Keratinocyte (primary cell): ENCODE measurements around the gene EVC. TPM values are rescaled to one million over a fixed set of nuclear protein-coding genes. Genes with fewer than 3 reads are reported as not detected.

Experiments used
- DNase-seq: peaks from one replicate; pipeline ENCODE4 v3.0.0-alpha.2; 2011; ENCODE audit warnings: low read depth, missing footprints, low spot score
- FAIRE-seq: peaks from 2 replicates; lab custom pipeline; 2011; peaks lifted over from hg19 to GRCh38; lab: Jason Lieb, UNC
- H2AFZ ChIP-seq: 2 replicates; pipeline ENCODE4 v1.6.0; 2012; ENCODE audit warnings: low read length, control low read depth, inconsistent platforms; ENCODE audit not compliant: control insufficient read depth
- H3K27ac ChIP-seq: 2 replicates; pipeline ENCODE4 v1.5.1; 2011; ENCODE audit warnings: low read length; ENCODE audit not compliant: control insufficient read depth, insufficient read depth
- H3K27me3 ChIP-seq: 3 replicates; pipeline ENCODE4 v1.6.0; 2011; ENCODE audit warnings: low read length; ENCODE audit not compliant: control insufficient read depth, insufficient read depth; ENCODE audit errors: extremely low read depth
- H3K36me3 ChIP-seq, 2 experiments: 2 replicates in 1 of 2; 3 replicates in 1 of 2; pipeline ENCODE4 v1.5.1; 2011; ENCODE audit warnings: low read length in 2 of 2, mild to moderate bottlenecking in 1 of 2; ENCODE audit not compliant: control insufficient read depth in 2 of 2, insufficient read depth in 2 of 2; ENCODE audit errors: extremely low read depth in 1 of 2
- H3K4me1 ChIP-seq: 3 replicates; pipeline ENCODE4 v1.5.1; 2011; ENCODE audit warnings: low read length; ENCODE audit not compliant: control insufficient read depth, insufficient read depth; ENCODE audit errors: extremely low read depth
- H3K4me2 ChIP-seq: 3 replicates; pipeline ENCODE4 v1.6.0; 2011; ENCODE audit warnings: low read depth, low read length; ENCODE audit not compliant: control insufficient read depth, insufficient read depth; ENCODE audit errors: extremely low read depth
- H3K4me3 ChIP-seq, 3 experiments: fragments of 200-600 bp in 1 of 3; sonication (generic) in 1 of 3; 2 replicates in 2 of 3; 3 replicates in 1 of 3; pipeline ENCODE4 v1.5.1; 2011 to 2016; ENCODE audit warnings: low read length in 3 of 3, mild to moderate bottlenecking in 3 of 3, control low read depth in 2 of 3, inconsistent platforms in 1 of 3, low read depth in 1 of 3, mixed read lengths in 1 of 3, mixed run types in 1 of 3, moderate library complexity in 1 of 3; ENCODE audit not compliant: control insufficient read depth in 2 of 3, insufficient read depth in 2 of 3; ENCODE audit errors: extremely low read depth in 1 of 3
- H3K79me2 ChIP-seq: 2 replicates; pipeline ENCODE4 v1.6.0; 2012; ENCODE audit warnings: low read length; ENCODE audit not compliant: control insufficient read depth, insufficient read depth
- H3K9ac ChIP-seq: 3 replicates; pipeline ENCODE4 v1.6.0; 2011; ENCODE audit warnings: low read length; ENCODE audit not compliant: control insufficient read depth, insufficient read depth; ENCODE audit errors: extremely low read depth
- H3K9me1 ChIP-seq: 3 replicates; pipeline ENCODE4 v1.6.0; 2011; ENCODE audit warnings: low read length; ENCODE audit not compliant: control insufficient read depth, insufficient read depth; ENCODE audit errors: extremely low read depth
- H3K9me3 ChIP-seq: 2 replicates; pipeline ENCODE4 v1.5.1; 2012; ENCODE audit warnings: low read depth, low read length; ENCODE audit not compliant: control insufficient read depth
- H4K20me1 ChIP-seq: 3 replicates; pipeline ENCODE4 v1.6.0; 2011; ENCODE audit warnings: low read length; ENCODE audit not compliant: control insufficient read depth, insufficient read depth; ENCODE audit errors: extremely low read depth
- CTCF ChIP-seq, 3 experiments: IDR thresholded peaks in 1 of 3; conservative IDR thresholded peaks in 1 of 3; optimal IDR thresholded peaks in 1 of 3; 2 replicates in 2 of 3; 3 replicates in 1 of 3; pipeline versions ENCODE3 to v1.5.1; 2011; ENCODE audit warnings: low read length in 3 of 3, mild to moderate bottlenecking in 3 of 3, moderate library complexity in 2 of 3, control low read depth in 1 of 3, inconsistent platforms in 1 of 3; ENCODE audit not compliant: insufficient read depth in 2 of 3; ENCODE audit errors: extremely low read depth in 1 of 3
- EZH2 ChIP-seq: IDR thresholded peaks from one replicate; pipeline ENCODE4 v1.6.1; 2012; ENCODE audit warnings: inconsistent platforms, mild to moderate bottlenecking, low read length, moderate library complexity
- dilution Hi-C: fragments of 300-500 bp; cut with MboI; formaldehyde crosslinking; loops from one replicate; pipeline ENCODE4 v1.7.0; 2020; ENCODE audit warnings: low sequenced_read_pairs; ENCODE audit not compliant: extremely low pct_ligation_motif_present
- polyA plus RNA-seq, 5 experiments: library from polyadenylated mRNA; depleted of rRNA in 3 of 5; stranded (reverse) in 3 of 5; stranded (forward) in 1 of 5; unstranded in 1 of 5; fragments of >200 nt; gene quantifications; 1 replicate in 1 of 5; 2 replicates in 3 of 5; 3 replicates in 1 of 5; pipeline versions ENCODE4 v1.2.1 to v1.2.3, GENCODE V29; 2011 to 2012; ENCODE audit warnings: missing spikeins in 2 of 5, low read depth in 1 of 5, low replicate concordance in 1 of 5

Gene EVC
- polyA plus RNA-seq, 1 donor (not counting 4 experiments of a cell fraction or from before 2014, with no cell fraction given), result 7.3 TPM

GRCh38 chr4:5755679-5756078, 44.7 kb downstream of the EVC start:
- no peak for TF ChIP-seq CTCF (optimal IDR thresholded peaks at IDR 0.05 in 1 of 3, IDR thresholded peaks at IDR 0.05 in 1 of 3, conservative IDR thresholded peaks at IDR 0.05 in 1 of 3; ENCODE audit: extremely low read depth in 1 of 3, insufficient read depth in 2 of 3, low read length in 3 of 3)
- TF ChIP-seq EZH2, result no peak
- FAIRE-seq (no peak), DNase-seq (no peak)
- Histone ChIP-seq H3K79me2 (peaks cover 3% of the 10 kb centered on the region), H3K36me3 (peaks cover 32 to 64% of the 10 kb centered on the region in 2 experiments), H4K20me1 (no peaks in the 10 kb centered on the region), H3K9me3 (peaks cover 6% of the 10 kb centered on the region), H2AFZ (no peak overlapping the region), H3K4me2 (no peak overlapping the region), H3K27me3 (no peaks in the 10 kb centered on the region), H3K4me3 (no peak overlapping the region), H3K27ac (no peak overlapping the region), H3K9me1 (no peaks in the 10 kb centered on the region), H3K9ac (no peak overlapping the region), H3K4me1 (peaks cover 46% of the 10 kb centered on the region)
- dilution Hi-C loops, result no loop called here

GRCh38 chr4:5756271-5756670, 45.3 kb downstream of the EVC start:
- Histone ChIP-seq H3K27me3 (no peaks in the 10 kb centered on the region), H3K36me3 (peaks cover 32 to 58% of the 10 kb centered on the region in 2 experiments), H2AFZ (no peak overlapping the region), H3K4me1 (peaks cover 46% of the 10 kb centered on the region), H3K9me1 (no peaks in the 10 kb centered on the region), H4K20me1 (no peaks in the 10 kb centered on the region), H3K4me2 (no peak overlapping the region), H3K9ac (no peak overlapping the region), H3K9me3 (peaks cover 6% of the 10 kb centered on the region), H3K27ac (no peak overlapping the region), H3K4me3 (no peak overlapping the region), H3K79me2 (peaks cover 8% of the 10 kb centered on the region)
- dilution Hi-C loops, result no loop called here
- TF ChIP-seq CTCF (optimal IDR thresholded peaks at IDR 0.05 in 1 of 3, IDR thresholded peaks at IDR 0.05 in 1 of 3, conservative IDR thresholded peaks at IDR 0.05 in 1 of 3; ENCODE audit: extremely low read depth in 1 of 3, insufficient read depth in 2 of 3, low read length in 3 of 3), result no peak
- TF ChIP-seq EZH2, result no peak
- FAIRE-seq (no peak), DNase-seq (no peak)
